Neural crest cell (in vitro differentiated cells): ENCODE results near the gene CIC. TPM values are rescaled to one million over a fixed set of nuclear protein-coding genes. Genes with fewer than 3 reads are reported as not detected.
"Not testable (repeated sequence)": the region's sequence is repeated elsewhere in the genome, so short reads cannot be mapped to it uniquely, and the experiment has no call there.

Source experiments
- DNase-seq: peaks from one replicate; pipeline ENCODE4 v3.0.0; 2021; ENCODE audit warnings: low read depth, mixed read lengths, low spot score
- H3K27ac Mint-ChIP-seq: one replicate; pipeline ENCODE4 v1.8.0; 2021; ENCODE audit warnings: mild to moderate bottlenecking, mixed read lengths; ENCODE audit not compliant: unreplicated experiment
- H3K27me3 Mint-ChIP-seq: 2 replicates; pipeline ENCODE4 v1.8.0; 2021; ENCODE audit warnings: low read depth, mild to moderate bottlenecking, mixed read lengths
- H3K36me3 Mint-ChIP-seq: 2 replicates; pipeline ENCODE4 v1.8.0; 2021; ENCODE audit warnings: low read depth, mild to moderate bottlenecking, mixed read lengths
- H3K4me1 Mint-ChIP-seq: 2 replicates; pipeline ENCODE4 v1.8.0; 2021; ENCODE audit warnings: mixed read lengths
- H3K4me3 Mint-ChIP-seq: one replicate; pipeline ENCODE4 v1.8.0; 2021; ENCODE audit warnings: mild to moderate bottlenecking, mixed read lengths
- H3K9me3 Mint-ChIP-seq: 2 replicates; pipeline ENCODE4 v1.8.0; 2021; ENCODE audit warnings: mixed read lengths
- CTCF ChIP-seq: fragments of 200-600 bp; sonication (generic); conservative IDR thresholded peaks from 2 replicates; pipeline ENCODE4 v1.5.0; 2021; ENCODE audit warnings: antibody characterized with exemption, mild to moderate bottlenecking
- total RNA-seq: library from RNA; stranded (reverse); gene quantifications from 2 replicates; pipeline ENCODE4 v1.2.1, GENCODE V29; 2021

Gene CIC
- total RNA-seq, 1 donor from 2014 or later, result 93.4 TPM

GRCh38 chr19:42330241-42330711, 61.2 kb downstream of the CIC start:
- Mint-ChIP-seq H3K4me3 (peak overlapping the region; percentile 41), H3K27me3 (peaks cover under 1% of the 10 kb centered on the region), H3K4me1 (peaks cover 42% of the 10 kb centered on the region), H3K27ac (peak overlapping the region; percentile 22), H3K36me3 (no peaks in the 10 kb centered on the region), H3K9me3 (no peaks in the 10 kb centered on the region)
- no peak for DNase-seq
- TF ChIP-seq CTCF, result no peak

- not testable (repeated sequence) for H3K27me3 Mint-ChIP-seq, H3K36me3 Mint-ChIP-seq, H3K9me3 Mint-ChIP-seq
Observed at GRCh38 chr19:42331333-42331732, 62.3 kb downstream of the CIC start.

GRCh38 chr19:42332059-42332458, 63.0 kb downstream of the CIC start:
- no peak overlapping the region for H3K4me3 Mint-ChIP-seq
- no peak overlapping the region for H3K27ac Mint-ChIP-seq
- TF ChIP-seq CTCF, result no peak
- H3K36me3 Mint-ChIP-seq, result no peaks in the 10 kb centered on the region
- no peaks in the 10 kb centered on the region for H3K9me3 Mint-ChIP-seq
- H3K27me3 Mint-ChIP-seq, result no peaks in the 10 kb centered on the region
- peaks cover 33% of the 10 kb centered on the region for H3K4me1 Mint-ChIP-seq
- no peak for DNase-seq

More at GRCh38 chr19:42331333-42331732, 62.3 kb downstream of the CIC start:
- DNase-seq, H3K4me3 Mint-ChIP-seq, H3K27ac Mint-ChIP-seq: not testable (repeated sequence)
- peaks cover 39% of the 10 kb centered on the region for H3K4me1 Mint-ChIP-seq

- TF ChIP-seq CTCF, result no peak
- H3K27ac Mint-ChIP-seq, result no peak overlapping the region
- no peaks in the 10 kb centered on the region for H3K36me3 Mint-ChIP-seq
- no peak for DNase-seq
- H3K4me1 Mint-ChIP-seq, result peaks cover 24% of the 10 kb centered on the region
- no peaks in the 10 kb centered on the region for H3K27me3 Mint-ChIP-seq
- H3K4me3 Mint-ChIP-seq, result no peak overlapping the region
- H3K9me3 Mint-ChIP-seq, result no peaks in the 10 kb centered on the region
Observed at GRCh38 chr19:42333018-42333417, 64.0 kb downstream of the CIC start.

GRCh38 chr19:42333975-42334696, 65.1 kb downstream of the CIC start:
- no peak for DNase-seq
- no peak for TF ChIP-seq CTCF
- Mint-ChIP-seq H3K27ac (no peak overlapping the region), H3K9me3 (no peaks in the 10 kb centered on the region), H3K4me3 (no peak overlapping the region), H3K27me3 (no peaks in the 10 kb centered on the region), H3K4me1 (peaks cover 13% of the 10 kb centered on the region), H3K36me3 (no peaks in the 10 kb centered on the region)

- no peak overlapping the region for H3K27ac Mint-ChIP-seq
- no peaks in the 10 kb centered on the region for H3K27me3 Mint-ChIP-seq
- DNase-seq, result no peak
- H3K36me3 Mint-ChIP-seq, result no peaks in the 10 kb centered on the region
- no peak for TF ChIP-seq CTCF
- H3K9me3 Mint-ChIP-seq, result no peaks in the 10 kb centered on the region
- peaks cover 10% of the 10 kb centered on the region for H3K4me1 Mint-ChIP-seq
- H3K4me3 Mint-ChIP-seq, result no peak overlapping the region
Observed at GRCh38 chr19:42334697-42335373, 65.8 kb downstream of the CIC start.
